ENCODE data around the gene SDK1.
"Not testable (repeated sequence)": the region's sequence is repeated elsewhere in the genome, so short reads cannot be mapped to it uniquely, and the experiment has no call there.

DNA sequence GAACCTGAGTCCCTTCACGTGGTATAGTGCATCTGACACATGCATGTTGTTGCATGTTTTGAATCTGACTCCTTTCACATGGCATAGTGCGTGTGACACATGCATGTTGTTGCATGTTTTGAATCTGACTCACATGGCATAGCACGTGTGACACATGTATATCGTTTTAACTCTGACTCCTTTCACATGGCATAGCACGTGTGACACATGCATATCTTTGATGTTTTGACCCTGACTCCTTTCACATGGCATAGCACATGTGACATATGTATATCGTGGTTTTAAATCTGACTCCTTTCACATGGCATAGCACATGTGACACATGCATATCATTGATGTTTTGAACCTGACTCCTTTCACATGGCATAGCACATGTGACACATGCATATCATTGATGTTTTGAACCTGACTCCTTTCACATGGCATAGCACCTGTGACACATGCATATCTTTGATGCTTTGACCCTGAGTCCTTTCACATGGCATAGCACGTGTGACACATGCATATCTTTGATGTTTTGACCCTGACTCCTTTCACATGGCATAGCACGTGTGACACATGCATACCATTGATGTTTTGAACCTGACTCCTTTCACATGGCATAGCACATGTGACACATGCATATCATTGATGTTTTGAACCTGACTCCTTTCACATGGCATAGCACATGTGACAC is 454.9 kb downstream of the SDK1 start:
- not testable (repeated sequence) for TF ChIP-seq TAF1 (conservative IDR thresholded peaks at IDR 0.05); REST (IDR thresholded peaks at IDR 0.05); GABPA (IDR thresholded peaks at IDR 0.05 in 1 of 2, conservative IDR thresholded peaks at IDR 0.05 in 1 of 2); JUND (IDR thresholded peaks at IDR 0.05); NR2F2 (IDR thresholded peaks at IDR 0.05); RAD21 (IDR thresholded peaks at IDR 0.05); HNF4A (conservative IDR thresholded peaks at IDR 0.05)
- TF ChIP-seq, protein P1, sequence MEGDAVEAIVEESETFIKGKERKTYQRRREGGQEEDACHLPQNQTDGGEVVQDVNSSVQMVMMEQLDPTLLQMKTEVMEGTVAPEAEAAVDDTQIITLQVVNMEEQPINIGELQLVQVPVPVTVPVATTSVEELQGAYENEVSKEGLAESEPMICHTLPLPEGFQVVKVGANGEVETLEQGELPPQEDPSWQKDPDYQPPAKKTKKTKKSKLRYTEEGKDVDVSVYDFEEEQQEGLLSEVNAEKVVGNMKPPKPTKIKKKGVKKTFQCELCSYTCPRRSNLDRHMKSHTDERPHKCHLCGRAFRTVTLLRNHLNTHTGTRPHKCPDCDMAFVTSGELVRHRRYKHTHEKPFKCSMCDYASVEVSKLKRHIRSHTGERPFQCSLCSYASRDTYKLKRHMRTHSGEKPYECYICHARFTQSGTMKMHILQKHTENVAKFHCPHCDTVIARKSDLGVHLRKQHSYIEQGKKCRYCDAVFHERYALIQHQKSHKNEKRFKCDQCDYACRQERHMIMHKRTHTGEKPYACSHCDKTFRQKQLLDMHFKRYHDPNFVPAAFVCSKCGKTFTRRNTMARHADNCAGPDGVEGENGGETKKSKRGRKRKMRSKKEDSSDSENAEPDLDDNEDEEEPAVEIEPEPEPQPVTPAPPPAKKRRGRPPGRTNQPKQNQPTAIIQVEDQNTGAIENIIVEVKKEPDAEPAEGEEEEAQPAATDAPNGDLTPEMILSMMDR (IDR thresholded peaks at IDR 0.05; ENCODE audit: low read depth, low read length, missing input control), result not testable (repeated sequence)
- TF ChIP-seq, protein P2, sequence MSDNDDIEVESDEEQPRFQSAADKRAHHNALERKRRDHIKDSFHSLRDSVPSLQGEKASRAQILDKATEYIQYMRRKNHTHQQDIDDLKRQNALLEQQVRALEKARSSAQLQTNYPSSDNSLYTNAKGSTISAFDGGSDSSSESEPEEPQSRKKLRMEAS (IDR thresholded peaks at IDR 0.05), result not testable (repeated sequence)

Data from liver (tissue), 3 donors.